GM23248 (cell line): ENCODE measurements around the gene KCNQ5.

Experiments
- EZH2 ChIP-seq: fragments of 200-600 bp; sonication (generic); IDR thresholded peaks from 2 replicates; pipeline ENCODE4 v1.6.1; 2018; ENCODE audit warnings: antibody characterized with exemption, mild to moderate bottlenecking; ENCODE audit not compliant: insufficient read depth, poor library complexity, severe bottlenecking
- EZH2phosphoT487 ChIP-seq: fragments of 200-600 bp; sonication (generic); IDR thresholded peaks from 2 replicates; pipeline ENCODE4 v1.6.1; 2018; ENCODE audit warnings: antibody characterized with exemption, moderate library complexity, mild to moderate bottlenecking, low read depth; ENCODE audit not compliant: insufficient read depth

- TF ChIP-seq EZH2phosphoT487 (no peak), EZH2 (no peak)
Measured at GRCh38 chr6:73107016-73107415, 485.2 kb downstream of the KCNQ5 start.
